ENCODE measurements around the gene CD59.

GRCh38 chr11:33778675-33779074 is 42.5 kb upstream of the CD59 start:
- TF ChIP-seq CTCF (conservative IDR thresholded peaks at IDR 0.05; ENCODE audit: low read length) (no peak), EZH2phosphoT487 (IDR thresholded peaks at IDR 0.05; ENCODE audit: borderline replicate concordance) (no peak)

Measured in Loucy (cell line).